ENCODE data around the gene DENND4C.

Gene DENND4C

GRCh38 chr9:19203058-19203457 lies 27.4 kb upstream of the DENND4C start:
- FAIRE-seq = no peak
- DNase-seq (ENCODE audit: insufficient read length, low spot score) = no peak
- TF ChIP-seq CTCF (IDR thresholded peaks at IDR 0.05; ENCODE audit: insufficient read depth, missing control alignments) = no peak

GRCh38 chr9:19208653-19209052 lies 21.8 kb upstream of the DENND4C start:
- DNase-seq (ENCODE audit: insufficient read length, low spot score) = no peak
- TF ChIP-seq CTCF (IDR thresholded peaks at IDR 0.05; ENCODE audit: insufficient read depth, missing control alignments) = no peak
- FAIRE-seq = no peak

GRCh38 chr9:19209188-19209587 lies 21.3 kb upstream of the DENND4C start:
- DNase-seq (ENCODE audit: insufficient read length, low spot score) (no peak), FAIRE-seq (no peak)
- TF ChIP-seq CTCF (IDR thresholded peaks at IDR 0.05; ENCODE audit: insufficient read depth, missing control alignments) = no peak

- DNase-seq (ENCODE audit: insufficient read length, low spot score) = no peak
- no peak for FAIRE-seq
- no peak for TF ChIP-seq CTCF (IDR thresholded peaks at IDR 0.05; ENCODE audit: insufficient read depth, missing control alignments)
These were observed 16.7 kb upstream of the DENND4C start for GRCh38 chr9:19213823-19214222.

- FAIRE-seq (no peak), DNase-seq (ENCODE audit: insufficient read length, low spot score) (no peak)
- TF ChIP-seq CTCF (IDR thresholded peaks at IDR 0.05; ENCODE audit: insufficient read depth, missing control alignments) = no peak
These were observed 14.0 kb upstream of the DENND4C start for GRCh38 chr9:19216466-19216865.

- TF ChIP-seq CTCF (IDR thresholded peaks at IDR 0.05; ENCODE audit: insufficient read depth, missing control alignments) = no peak
- FAIRE-seq (no peak), DNase-seq (ENCODE audit: insufficient read length, low spot score) (no peak)
These were observed 9.2 kb upstream of the DENND4C start for GRCh38 chr9:19221326-19221725.

- no peak for FAIRE-seq
- TF ChIP-seq CTCF (IDR thresholded peaks at IDR 0.05; ENCODE audit: insufficient read depth, missing control alignments) = no peak
- no peak for DNase-seq (ENCODE audit: insufficient read length, low spot score)
These were observed 6.8 kb upstream of the DENND4C start for GRCh38 chr9:19223724-19224123.

Data from D721Med (cell line).